DND-41 (cell line): ENCODE data around the gene PLXNC1.

Experiments
- CTCF ChIP-seq: IDR thresholded peaks from 2 replicates; pipeline ENCODE4 v1.5.1; 2012; ENCODE audit warnings: borderline replicate concordance, low read length, moderate library complexity, mild to moderate bottlenecking; ENCODE audit not compliant: poor library complexity, severe bottlenecking; ENCODE audit errors: extremely low read depth
- EZH2 ChIP-seq: IDR thresholded peaks from 3 replicates; pipeline ENCODE4 v1.6.1; 2012; ENCODE audit warnings: borderline replicate concordance, low read depth, mild to moderate bottlenecking, moderate library complexity, low read length, inconsistent platforms; ENCODE audit not compliant: severe bottlenecking

DNA sequence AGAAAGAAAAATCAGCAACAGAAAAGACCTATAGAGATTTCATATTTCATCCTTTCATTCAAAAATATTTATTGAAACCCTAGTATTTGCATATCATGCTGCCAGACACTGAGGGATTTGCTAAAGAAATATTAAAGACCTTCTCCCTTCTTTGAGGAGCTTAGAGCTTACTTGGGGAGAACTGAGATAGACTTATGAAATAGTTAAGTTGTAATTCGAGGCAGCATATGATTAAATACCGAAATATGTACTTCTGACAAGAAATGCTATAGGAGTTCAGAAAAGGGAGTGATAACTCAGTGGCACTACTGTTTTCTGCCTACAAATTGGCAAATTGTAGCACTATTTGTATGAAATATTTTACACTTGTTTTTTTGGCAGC, 59.1 kb downstream of the PLXNC1 start:
- TF ChIP-seq CTCF (no peak), EZH2 (no peak)
